ENCODE measurements around the gene ZNF407. TPM values are rescaled to one million over a fixed set of nuclear protein-coding genes. Genes with fewer than 3 reads are reported as not detected.

Gene ZNF407
- total and polyA plus RNA-seq, 4 donors = 1.9 to 16.5 (median 6.6) TPM

- TF ChIP-seq MAX (IDR thresholded peaks at IDR 0.05) = no peak
- TF ChIP-seq GABPA (IDR thresholded peaks at IDR 0.05 in 1 of 2, conservative IDR thresholded peaks at IDR 0.05 in 1 of 2) = no peak
- no peak for TF ChIP-seq YY1 (IDR thresholded peaks at IDR 0.05)
- TF ChIP-seq ATF3 (IDR thresholded peaks at IDR 0.05) = no peak
- no peak for TF ChIP-seq HNF4G (IDR thresholded peaks at IDR 0.05)
- no peak for DNase-seq (ENCODE audit: low spot score)
- H3K27ac ChIP-seq (ENCODE audit: low read depth in 1 of 2, low read length in 2 of 2) = no peak overlapping the region
- H3K36me3 ChIP-seq (ENCODE audit: control insufficient read depth in 4 of 4, insufficient read depth in 3 of 4, low read depth in 1 of 4, low read length in 3 of 4) = peaks cover 0 to 14% (median 3%) of the 10 kb centered on the region in 4 donors
- H3K27me3 ChIP-seq (ENCODE audit: control insufficient read depth in 4 of 4, insufficient read depth in 4 of 4, low read length in 3 of 4) = no peaks in the 10 kb centered on the region
- H3K4me1 ChIP-seq (ENCODE audit: control insufficient read depth in 4 of 4, insufficient read depth in 4 of 4, low read length in 3 of 4) = no peaks in the 10 kb centered on the region
- no peak overlapping the region for H3K4me3 ChIP-seq (ENCODE audit: low read depth in 1 of 3, low read length in 3 of 3)
- 79% methylated on average over 6 of the region's 6 CpGs for WGBS
- H3K9me3 ChIP-seq (ENCODE audit: control insufficient read depth in 4 of 4, low read length in 3 of 4) = no peaks in the 10 kb centered on the region
- no peak overlapping the region for H3K9ac ChIP-seq (ENCODE audit: low read depth in 1 of 2, low read length in 2 of 2)
Measured at GRCh38 chr18:74630804-74631203, 33.1 kb downstream of the ZNF407 start.

- TF ChIP-seq RXRA (IDR thresholded peaks at IDR 0.05) (no peak), HNF4A (conservative IDR thresholded peaks at IDR 0.05) (no peak), RAD21 (IDR thresholded peaks at IDR 0.05) (no peak), JUND (IDR thresholded peaks at IDR 0.05) (no peak), TAF1 (conservative IDR thresholded peaks at IDR 0.05) (no peak), HNF4G (IDR thresholded peaks at IDR 0.05) (no peak), FOXA1 (IDR thresholded peaks at IDR 0.05) (no peak)
- Histone ChIP-seq H3K27me3 (ENCODE audit: control insufficient read depth in 4 of 4, insufficient read depth in 4 of 4, low read length in 3 of 4) (no peaks in the 10 kb centered on the region), H3K27ac (ENCODE audit: low read depth in 1 of 2, low read length in 2 of 2) (no peak overlapping the region), H3K4me3 (ENCODE audit: low read depth in 1 of 3, low read length in 3 of 3) (no peak overlapping the region), H3K9ac (ENCODE audit: low read depth in 1 of 2, low read length in 2 of 2) (no peak overlapping the region), H3K9me3 (ENCODE audit: control insufficient read depth in 4 of 4, low read length in 3 of 4) (no peaks in the 10 kb centered on the region), H3K36me3 (ENCODE audit: control insufficient read depth in 4 of 4, insufficient read depth in 3 of 4, low read depth in 1 of 4, low read length in 3 of 4) (peaks cover 0 to 14% (median 3%) of the 10 kb centered on the region in 4 donors), H3K4me1 (ENCODE audit: control insufficient read depth in 4 of 4, insufficient read depth in 4 of 4, low read length in 3 of 4) (no peaks in the 10 kb centered on the region)
- WGBS = 77% methylated on average over 2 of the region's 2 CpGs
- no peak for DNase-seq (ENCODE audit: low spot score)
Measured at GRCh38 chr18:74631212-74631611, 33.5 kb downstream of the ZNF407 start.

GRCh38 chr18:74631623-74632350 is 34.1 kb downstream of the ZNF407 start:
- Histone ChIP-seq H3K9ac (ENCODE audit: low read depth in 1 of 2, low read length in 2 of 2) (no peak overlapping the region), H3K9me3 (ENCODE audit: control insufficient read depth in 4 of 4, low read length in 3 of 4) (no peaks in the 10 kb centered on the region), H3K27me3 (ENCODE audit: control insufficient read depth in 4 of 4, insufficient read depth in 4 of 4, low read length in 3 of 4) (no peaks in the 10 kb centered on the region), H3K27ac (ENCODE audit: low read depth in 1 of 2, low read length in 2 of 2) (no peak overlapping the region), H3K36me3 (ENCODE audit: control insufficient read depth in 4 of 4, insufficient read depth in 3 of 4, low read depth in 1 of 4, low read length in 3 of 4) (peaks cover 0 to 14% (median 3%) of the 10 kb centered on the region in 4 donors), H3K4me3 (ENCODE audit: low read depth in 1 of 3, low read length in 3 of 3) (no peak overlapping the region), H3K4me1 (ENCODE audit: control insufficient read depth in 4 of 4, insufficient read depth in 4 of 4, low read length in 3 of 4) (no peaks in the 10 kb centered on the region)
- WGBS = 80% methylated on average over 13 of the region's 13 CpGs
- DNase-seq (ENCODE audit: low spot score) = no peak
- no peak for TF ChIP-seq RAD21 (IDR thresholded peaks at IDR 0.05)
- no peak for TF ChIP-seq ZBTB33 (IDR thresholded peaks at IDR 0.05)
- TF ChIP-seq SP1 (IDR thresholded peaks at IDR 0.05) = no peak
- no peak for TF ChIP-seq HNF4A (conservative IDR thresholded peaks at IDR 0.05)
- no peak for TF ChIP-seq YY1 (IDR thresholded peaks at IDR 0.05)
- TF ChIP-seq CTCF (IDR thresholded peaks at IDR 0.05; ENCODE audit: low read depth, low read length, missing input control) = no peak
- TF ChIP-seq HNF4G (IDR thresholded peaks at IDR 0.05) = no peak
